NT2/D1 (cell line): Measurements from ENCODE around the gene ATP13A5.

Experiments
- SUZ12 ChIP-seq: IDR thresholded peaks from 2 replicates; pipeline ENCODE4 v1.6.1; 2011; ENCODE audit not compliant: insufficient read length, insufficient read depth; ENCODE audit errors: extremely low read depth
- ZNF274 ChIP-seq: IDR thresholded peaks from 2 replicates; pipeline ENCODE4 v1.6.1; 2011; ENCODE audit warnings: mild to moderate bottlenecking, low read depth, low read length

DNA sequence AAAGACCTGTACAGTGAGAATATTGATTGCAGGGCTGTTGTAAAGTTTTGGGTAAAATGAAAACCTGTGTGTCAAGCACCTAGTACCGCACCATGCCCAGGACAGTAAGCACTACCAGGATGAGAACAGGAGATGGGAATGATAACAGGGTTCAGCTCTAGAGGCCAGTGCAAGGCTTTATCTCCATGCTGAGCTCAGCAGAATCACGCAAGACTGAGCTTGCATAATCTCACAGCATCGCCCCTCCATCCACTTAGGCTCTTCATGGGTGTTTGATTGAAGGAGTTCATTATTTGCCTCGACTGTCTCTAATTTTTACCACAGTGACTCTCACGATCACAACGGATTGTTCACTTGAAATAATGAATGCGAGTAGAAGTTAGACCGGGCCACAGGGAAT, 2.9 kb downstream of the ATP13A5 start:
- TF ChIP-seq SUZ12 (no peak), ZNF274 (no peak)
